Endothelial cell of umbilical vein (primary cell): ENCODE measurements around the gene MEF2A. TPM values are rescaled to one million over a fixed set of nuclear protein-coding genes. Genes with fewer than 3 reads are reported as not detected.

ENCODE experiments used
- BruUV-seq: library from RNA; stranded (reverse); fragments of 400-500 nt; replicated peaks from 2 replicates; lab custom pipeline; 2021; lab: Mats Ljungman, UMichigan
- CTCF ChIA-PET: fragments of 300-600, 350-600 bp; sonication (Branson Sonifier 250); formaldehyde crosslinking; loops from one replicate; lab custom pipeline; 2021; ENCODE audit warnings: antibody characterized with exemption, inconsistent platforms; lab: Charles Lee
- POLR2A ChIA-PET: fragments of 300-600, 350-600 bp; sonication (Branson Sonifier 250); formaldehyde crosslinking; loops from one replicate; lab custom pipeline; 2021; ENCODE audit warnings: antibody characterized with exemption, inconsistent platforms; lab: Charles Lee
- DNase-seq: peaks from one replicate; pipeline ENCODE4 v3.0.0-alpha.2; 2011; ENCODE audit warnings: low read depth, low spot score
- FAIRE-seq: peaks from 2 replicates; lab custom pipeline; 2011; peaks lifted over from hg19 to GRCh38; lab: Jason Lieb, UNC
- H2AFZ ChIP-seq: 2 replicates; pipeline ENCODE4 v1.6.0; 2012; ENCODE audit warnings: low read depth, low read length, control low read depth, inconsistent platforms
- H3K27ac ChIP-seq: 2 replicates; pipeline ENCODE4 v1.5.1; 2011; ENCODE audit warnings: low read depth, mild to moderate bottlenecking, control low read depth, low read length, moderate library complexity; ENCODE audit not compliant: insufficient read depth
- H3K27me3 ChIP-seq, 2 experiments: 2 replicates each; pipeline versions ENCODE4 v1.6.0 to v1.6.1; 2011; ENCODE audit warnings: low read length in 2 of 2, mixed read lengths in 1 of 2; ENCODE audit not compliant: control insufficient read depth in 2 of 2, insufficient read depth in 2 of 2
- H3K36me3 ChIP-seq, 2 experiments: 2 replicates in 1 of 2; 3 replicates in 1 of 2; pipeline ENCODE4 v1.5.1; 2011; ENCODE audit warnings: low read length in 2 of 2, mild to moderate bottlenecking in 1 of 2, moderate library complexity in 1 of 2; ENCODE audit not compliant: control insufficient read depth in 2 of 2, insufficient read depth in 2 of 2; ENCODE audit errors: extremely low read depth in 1 of 2
- H3K4me1 ChIP-seq: 3 replicates; pipeline ENCODE4 v1.5.1; 2011; ENCODE audit warnings: mild to moderate bottlenecking, low read length; ENCODE audit not compliant: control insufficient read depth, insufficient read depth; ENCODE audit errors: extremely low read depth
- H3K4me2 ChIP-seq: 2 replicates; pipeline ENCODE4 v1.6.1; 2011; ENCODE audit warnings: low read length, control low read depth, mixed read lengths; ENCODE audit not compliant: insufficient read depth
- H3K4me3 ChIP-seq, 3 experiments: fragments of 200-600 bp in 1 of 3; sonication (generic), shearing (Covaris generic) in 1 of 3; replicated peaks in 1 of 3; 2 replicates each; pipeline ENCODE4 v1.5.1; 2011 to 2016; ENCODE audit warnings: control low read depth in 3 of 3, low read length in 3 of 3, mild to moderate bottlenecking in 2 of 3, inconsistent platforms in 1 of 3, low read depth in 1 of 3, moderate library complexity in 1 of 3; ENCODE audit not compliant: insufficient read depth in 1 of 3
- H3K79me2 ChIP-seq: 2 replicates; pipeline ENCODE4 v1.6.0; 2012; ENCODE audit warnings: low read length, inconsistent platforms; ENCODE audit not compliant: control insufficient read depth, insufficient read depth
- H3K9ac ChIP-seq: replicated peaks from 2 replicates; pipeline ENCODE3; 2011; ENCODE audit warnings: low read length, control low read depth; ENCODE audit not compliant: insufficient read depth; ENCODE audit errors: extremely low read depth
- H3K9me1 ChIP-seq: replicated peaks from 3 replicates; pipeline ENCODE4 v1.6.0; 2011; ENCODE audit warnings: mild to moderate bottlenecking, low read length; ENCODE audit not compliant: control insufficient read depth, insufficient read depth; ENCODE audit errors: extremely low read depth
- H3K9me3 ChIP-seq: replicated peaks from 2 replicates; pipeline ENCODE4 v1.5.1; 2012; ENCODE audit warnings: low read length, inconsistent platforms; ENCODE audit not compliant: control insufficient read depth, insufficient read depth
- H4K20me1 ChIP-seq: replicated peaks from 2 replicates; pipeline ENCODE3; 2011; ENCODE audit warnings: mild to moderate bottlenecking, low read length; ENCODE audit not compliant: control insufficient read depth, insufficient read depth; ENCODE audit errors: extremely low read depth
- CTCF ChIP-seq, 2 donors: IDR thresholded peaks; 1 replicate in 1 of 2; 2 replicates in 1 of 2; pipeline ENCODE4 v1.5.1; 2011; ENCODE audit warnings: low read length in 2 of 2, mild to moderate bottlenecking in 2 of 2, moderate library complexity in 2 of 2, control low read depth in 1 of 2, inconsistent platforms in 1 of 2, low read depth in 1 of 2; ENCODE audit not compliant: insufficient read depth in 1 of 2; ENCODE audit errors: extremely low read depth in 1 of 2
- EZH2 ChIP-seq: IDR thresholded peaks from 2 replicates; pipeline ENCODE4 v1.6.1; 2012; ENCODE audit warnings: borderline replicate concordance, low read depth, mild to moderate bottlenecking, moderate library complexity, low read length, inconsistent platforms; ENCODE audit not compliant: severe bottlenecking
- FOS ChIP-seq: IDR thresholded peaks from 2 replicates; pipeline ENCODE4 v1.6.1; 2011; ENCODE audit warnings: mild to moderate bottlenecking, low read length, moderate library complexity, borderline replicate concordance; ENCODE audit not compliant: insufficient read depth
- GATA2 ChIP-seq: IDR thresholded peaks from 2 replicates; pipeline ENCODE4 v1.7.0; 2011; ENCODE audit warnings: low read depth, mild to moderate bottlenecking, moderate library complexity, mixed read lengths, low read length; ENCODE audit not compliant: insufficient read length, insufficient read depth
- JUN ChIP-seq: IDR thresholded peaks from 2 replicates; pipeline ENCODE4 v1.6.1; 2011; ENCODE audit warnings: borderline replicate concordance, low read depth; ENCODE audit not compliant: insufficient read length, insufficient read depth
- MAX ChIP-seq: IDR thresholded peaks from 2 replicates; pipeline ENCODE4 v1.6.1; 2011; ENCODE audit not compliant: insufficient read depth, insufficient read length
- MYC ChIP-seq: IDR thresholded peaks from one replicate; pipeline ENCODE4 v1.6.1; 2011; ENCODE audit warnings: mild to moderate bottlenecking, low read depth, low read length
- POLR2A ChIP-seq: IDR thresholded peaks from 2 replicates; pipeline ENCODE4 v1.6.1; 2012; ENCODE audit warnings: low read depth, mild to moderate bottlenecking, control low read depth, low read length
- POLR2AphosphoS5 ChIP-seq: IDR thresholded peaks from 2 replicates; pipeline ENCODE4 v1.6.1; 2012; ENCODE audit warnings: low read depth, mild to moderate bottlenecking, control low read depth, low read length, moderate library complexity; ENCODE audit not compliant: insufficient read depth
- dilution Hi-C: fragments of 300-500 bp; cut with MboI; formaldehyde crosslinking; loops from one replicate; pipeline ENCODE4 v1.15.0; 2019; ENCODE audit warnings: low sequenced_read_pairs; ENCODE audit not compliant: extremely low pct_ligation_motif_present
- intact Hi-C: fragments of 100-400 bp; cut with micrococcal nuclease; formaldehyde crosslinking; loops from one replicate; pipeline ENCODE4 v1.10.0; 2022
- polyA plus RNA-seq, 4 experiments: library from polyadenylated mRNA; depleted of rRNA in 3 of 4; stranded (reverse) in 3 of 4; unstranded in 1 of 4; fragments of >200 nt; gene quantifications; 2 replicates each; pipeline versions ENCODE4 v1.2.1 to v1.2.3, GENCODE V29; 2011 to 2012; ENCODE audit warnings: missing spikeins in 1 of 4
- total RNA-seq: library from RNA; stranded (reverse); gene quantifications from 2 replicates; pipeline ENCODE4 v1.2.3, GENCODE V29; 2021

Gene MEF2A
- total and polyA plus RNA-seq, 2 donors (not counting 3 experiments of a cell fraction or from before 2014, with no cell fraction given) = 38.0 to 45.3 TPM

- dilution Hi-C loops = no loop called here
- H3K9me1 ChIP-seq = no peaks in the 10 kb centered on the region
- TSS peak; percentile 70 for BruUV-seq
- no peak for DNase-seq
- H3K36me3 ChIP-seq = peaks cover 0 to 2% of the 10 kb centered on the region in 2 experiments
- H2AFZ ChIP-seq = no peak overlapping the region
- CTCF ChIA-PET = interaction anchor here (0.7 to 2.3 kb wide), 2 partner anchors 41 to 74 kb away, joined by 3 to 8 read pairs; no protein-coding TSS in a partner anchor
- H3K79me2 ChIP-seq = peaks cover 43% of the 10 kb centered on the region
- peaks cover 18% of the 10 kb centered on the region for H3K4me1 ChIP-seq
- no peaks in the 10 kb centered on the region for H3K9me3 ChIP-seq
- intact Hi-C loops = no loop called here
- H3K27ac ChIP-seq = no peak overlapping the region
- H3K4me2 ChIP-seq = peak overlapping the region; percentile 35
- POLR2A ChIA-PET = no interaction called here
- no peak for FAIRE-seq
- peaks cover 7% of the 10 kb centered on the region for H4K20me1 ChIP-seq
- TF ChIP-seq CTCF (IDR thresholded peaks at IDR 0.05; ENCODE audit: extremely low read depth in 1 of 2, insufficient read depth in 1 of 2, low read depth in 1 of 2, low read length in 2 of 2) (no peak), POLR2AphosphoS5 (no peak), JUN (no peak), MYC (no peak), EZH2 (no peak), FOS (no peak), MAX (no peak), POLR2A (no peak), GATA2 (no peak)
- H3K4me3 ChIP-seq = no peak overlapping the region
- H3K27me3 ChIP-seq = no peaks in the 10 kb centered on the region
- no peak overlapping the region for H3K9ac ChIP-seq
Observed at GRCh38 chr15:99630607-99631131, 64.9 kb downstream of the MEF2A start.
